ENCODE results near the gene C7orf57.
A peak's percentile ranks its signal among the peaks of the same experiment; 100 is the strongest.
"Not testable (repeated sequence)": the region's sequence is repeated elsewhere in the genome, so short reads cannot be mapped to it uniquely, and the experiment has no call there.

The C7orf57 gene

DNA sequence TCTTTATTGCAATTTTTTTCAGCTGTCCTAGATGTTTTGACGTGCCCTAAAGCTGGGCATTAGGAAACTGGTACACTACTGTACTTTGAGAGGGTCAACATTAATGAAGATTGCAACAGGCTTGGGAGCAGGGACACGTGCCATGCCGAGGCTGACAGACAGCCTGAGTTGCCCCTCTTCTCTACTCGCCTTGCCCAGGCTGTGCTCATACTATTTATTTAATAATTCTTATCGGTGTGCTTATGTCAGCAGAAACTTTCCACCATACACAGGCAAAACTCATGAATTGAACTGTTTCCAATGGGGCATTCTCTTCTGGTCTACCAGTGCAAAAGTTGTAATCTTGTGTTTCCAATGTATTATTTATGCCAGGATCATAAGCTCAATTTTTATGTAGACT, 24.4 kb downstream of the C7orf57 start:
- H3K4me3 ChIP-seq (ENCODE audit: low read length) = no peak overlapping the region
- DNase-seq (ENCODE audit: low read depth) = no peak
- no peak for TF ChIP-seq CTCF (conservative IDR thresholded peaks at IDR 0.05; ENCODE audit: low read length)

DNA sequence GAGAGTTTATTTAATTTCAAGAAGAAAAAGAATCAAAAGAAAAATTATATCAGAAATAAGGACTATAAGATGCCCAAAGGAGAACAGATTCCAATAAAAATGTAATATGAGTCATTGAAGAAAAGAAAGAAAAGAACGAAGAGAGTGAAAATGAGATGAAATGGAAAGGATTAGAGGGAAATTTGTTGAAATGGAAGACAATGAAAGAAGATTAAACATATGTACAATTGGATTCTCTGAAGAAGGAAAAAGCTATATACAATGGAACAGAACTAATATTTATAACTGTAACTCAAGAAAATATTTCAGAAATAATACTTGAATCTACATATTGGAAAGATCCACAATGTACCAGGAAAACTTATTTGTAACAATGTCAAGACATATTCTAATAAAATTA, 28.6 kb downstream of the C7orf57 start:
- DNase-seq (ENCODE audit: low read depth) = no peak
- no peak for TF ChIP-seq CTCF (conservative IDR thresholded peaks at IDR 0.05; ENCODE audit: low read length)
- H3K4me3 ChIP-seq (ENCODE audit: low read length) = no peak overlapping the region

DNA sequence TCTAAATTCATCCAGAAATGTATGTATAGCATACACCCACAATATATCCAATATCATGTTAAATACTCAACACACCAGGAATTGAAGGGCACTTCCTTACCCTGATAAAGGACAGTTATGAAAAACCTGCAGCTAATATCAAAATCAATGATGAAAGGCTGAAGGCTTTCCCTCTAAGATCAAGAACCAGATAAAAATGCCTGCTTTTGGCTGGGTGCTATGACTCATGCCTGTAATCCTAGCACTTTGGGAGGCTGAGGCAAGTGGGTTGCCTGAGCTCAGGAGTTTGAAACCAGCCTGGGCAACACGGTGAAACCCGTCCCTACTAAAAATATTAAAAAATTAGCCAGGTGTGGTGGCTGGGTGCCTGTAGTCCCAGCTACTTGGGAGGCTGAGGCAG, 32.1 kb downstream of the C7orf57 start:
- no peak for TF ChIP-seq CTCF (conservative IDR thresholded peaks at IDR 0.05; ENCODE audit: low read length)
- H3K4me3 ChIP-seq (ENCODE audit: low read length) = no peak overlapping the region
- DNase-seq (ENCODE audit: low read depth) = no peak

GRCh38 chr7:48074204-48074654, 38.9 kb downstream of the C7orf57 start:
- H3K4me3 ChIP-seq (ENCODE audit: low read length) = no peak overlapping the region
- DNase-seq (ENCODE audit: low read depth) = peak; percentile 44
- TF ChIP-seq CTCF (conservative IDR thresholded peaks at IDR 0.05; ENCODE audit: low read length) = no peak

DNA sequence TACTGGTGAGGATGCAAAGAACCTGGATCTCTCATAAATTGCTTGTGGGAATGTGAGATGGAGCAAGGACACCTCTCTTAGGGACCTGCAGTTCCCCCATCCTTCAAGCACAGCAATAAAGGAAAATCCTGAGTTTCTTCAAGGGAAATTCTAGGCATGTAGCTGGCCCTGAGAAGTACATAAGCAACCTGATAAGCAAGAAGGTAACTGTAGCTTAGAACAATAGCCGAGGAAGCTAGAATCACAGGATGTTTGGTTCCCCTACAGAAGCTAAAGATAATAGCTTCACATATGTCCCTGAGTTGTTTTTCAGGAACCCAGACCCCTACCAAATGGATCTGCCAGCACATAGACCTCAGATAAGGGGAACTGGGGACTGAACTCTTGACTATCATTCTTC, 42.1 kb downstream of the C7orf57 start:
- no peak for TF ChIP-seq CTCF (conservative IDR thresholded peaks at IDR 0.05; ENCODE audit: low read length)
- no peak for DNase-seq (ENCODE audit: low read depth)
- H3K4me3 ChIP-seq (ENCODE audit: low read length) = no peak overlapping the region

GRCh38 chr7:48078470-48078869, 43.1 kb downstream of the C7orf57 start:
- H3K4me3 ChIP-seq (ENCODE audit: low read length) = no peak overlapping the region
- DNase-seq (ENCODE audit: low read depth) = peak; percentile 31
- no peak for TF ChIP-seq CTCF (conservative IDR thresholded peaks at IDR 0.05; ENCODE audit: low read length)

DNA sequence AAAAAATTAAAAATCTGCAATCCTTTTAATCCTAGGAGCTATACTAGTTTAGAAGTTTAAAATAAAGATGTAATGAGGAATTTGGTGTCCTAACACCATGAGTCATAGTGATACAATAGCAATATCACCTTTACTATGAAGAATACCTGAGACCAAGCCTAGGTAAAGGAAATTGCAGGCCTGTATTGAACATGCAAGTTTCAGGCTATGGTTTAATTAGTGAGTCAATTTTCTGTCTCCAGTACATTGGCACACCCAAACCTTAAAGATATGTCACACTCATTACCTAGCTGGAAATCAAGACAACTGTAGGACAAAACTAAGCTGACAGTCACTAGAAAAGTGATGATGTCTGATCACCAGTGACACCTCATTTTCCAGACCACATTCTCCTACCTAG, 47.0 kb downstream of the C7orf57 start:
- DNase-seq (ENCODE audit: low read depth); H3K4me3 ChIP-seq (ENCODE audit: low read length): not testable (repeated sequence)

Data from AG10803 (cell line).